ENCODE data around the gene HTR6.

GRCh38 chr1:19618428-19618827 is 46.2 kb upstream of the HTR6 start:
- TF ChIP-seq CTCF (IDR thresholded peaks at IDR 0.05) (no peak), POLR2A (IDR thresholded peaks at IDR 0.05) (no peak)
